Measurements from ENCODE around the gene HAUS8.

- no peak for TF ChIP-seq CTCF (IDR thresholded peaks at IDR 0.05; ENCODE audit: poor library complexity, severe bottlenecking)
- no peak for TF ChIP-seq SMC3 (conservative IDR thresholded peaks at IDR 0.05; ENCODE audit: poor library complexity)
- no peak for TF ChIP-seq EZH2 (IDR thresholded peaks at IDR 0.05; ENCODE audit: borderline replicate concordance, insufficient read depth, low read length, poor library complexity, severe bottlenecking)
- no peak for TF ChIP-seq EP300 (conservative IDR thresholded peaks at IDR 0.05; ENCODE audit: poor library complexity, severe bottlenecking)
- no peak for TF ChIP-seq POLR2AphosphoS5 (IDR thresholded peaks at IDR 0.05)
Measured at GRCh38 chr19:17075864-17076542, 751 bp upstream of the HAUS8 start.

All from neural cell (in vitro differentiated cells).